Fibroblast of skin of right quadriceps (primary cell): ENCODE results near the gene ZFP82.

ENCODE experiments used
- DNase-seq: peaks from one replicate; pipeline ENCODE4 v3.0.0-alpha.2; 2013

The ZFP82 gene

GRCh38 chr19:36363845-36364244, 54.6 kb downstream of the ZFP82 start:
- no peak for DNase-seq
